Neuronal stem cell (in vitro differentiated cells): ENCODE data around the gene LRP1B.

Experiments used
- DNase-seq: peaks from one replicate; pipeline ENCODE4 v3.0.0-alpha.2; 2013; ENCODE audit warnings: low spot score
- H2AFZ ChIP-seq: one replicate; pipeline ENCODE4 v1.6.1; 2013; ENCODE audit warnings: mild to moderate bottlenecking, low read length, inconsistent platforms
- H2AK5ac ChIP-seq: 2 replicates; pipeline ENCODE4 v1.6.1; 2013; ENCODE audit warnings: low read depth, mild to moderate bottlenecking, inconsistent platforms, low read length, moderate library complexity, mixed read lengths
- H2BK120ac ChIP-seq: 2 replicates; pipeline ENCODE4 v1.6.1; 2013; ENCODE audit warnings: low read depth, mild to moderate bottlenecking, inconsistent platforms, low read length, moderate library complexity, mixed read lengths
- H2BK12ac ChIP-seq: one replicate; pipeline ENCODE4 v1.6.1; 2013; ENCODE audit warnings: low read length, inconsistent platforms
- H2BK15ac ChIP-seq: 2 replicates; pipeline ENCODE4 v1.6.1; 2013; ENCODE audit warnings: mild to moderate bottlenecking, low read length, inconsistent platforms, mixed read lengths
- H2BK5ac ChIP-seq: one replicate; pipeline ENCODE4 v1.6.1; 2013; ENCODE audit warnings: inconsistent platforms, mild to moderate bottlenecking, low read length, moderate library complexity
- H3K14ac ChIP-seq: one replicate; pipeline ENCODE4 v1.6.1; 2013; ENCODE audit warnings: low read length, inconsistent platforms
- H3K18ac ChIP-seq: 2 replicates; pipeline ENCODE4 v1.6.1; 2013; ENCODE audit warnings: low read length, inconsistent platforms
- H3K23ac ChIP-seq: 2 replicates; pipeline ENCODE4 v1.6.1; 2013; ENCODE audit warnings: low read depth, mild to moderate bottlenecking, mixed read lengths, low read length, inconsistent platforms; ENCODE audit not compliant: poor library complexity
- H3K27ac ChIP-seq: replicated peaks from 3 replicates; pipeline ENCODE4 v1.5.1; 2013; ENCODE audit warnings: low read length, inconsistent platforms
- H3K27me3 ChIP-seq, 3 experiments: 2 replicates each; pipeline ENCODE4 v1.6.1; 2013; ENCODE audit warnings: low read length in 3 of 3, mild to moderate bottlenecking in 2 of 3, inconsistent platforms in 1 of 3, low read depth in 1 of 3, mixed read lengths in 1 of 3, moderate library complexity in 1 of 3; ENCODE audit not compliant: control insufficient read depth in 3 of 3, insufficient read depth in 3 of 3
- H3K36me3 ChIP-seq, 2 donors: replicated peaks in 1 of 2; 2 replicates each; pipeline ENCODE4 v1.6.1; 2013; ENCODE audit warnings: low read length in 2 of 2; ENCODE audit not compliant: control insufficient read depth in 2 of 2, insufficient read depth in 2 of 2
- H3K4ac ChIP-seq: 2 replicates; pipeline ENCODE4 v1.6.1; 2013; ENCODE audit warnings: inconsistent platforms, mild to moderate bottlenecking, low read length, moderate library complexity
- H3K4me1 ChIP-seq, 2 donors: 1 replicate in 1 of 2; 2 replicates in 1 of 2; pipeline ENCODE4 v1.6.1; 2013; ENCODE audit warnings: low read length in 2 of 2, low read depth in 1 of 2; ENCODE audit not compliant: control insufficient read depth in 2 of 2, insufficient read depth in 1 of 2
- H3K4me2 ChIP-seq: one replicate; pipeline ENCODE4 v1.6.1; 2013; ENCODE audit warnings: mild to moderate bottlenecking, low read length, inconsistent platforms; ENCODE audit not compliant: insufficient read depth, poor library complexity, severe bottlenecking
- H3K4me3 ChIP-seq, 2 donors: 2 replicates each; pipeline ENCODE4 v1.5.1; 2013; ENCODE audit warnings: low read length in 2 of 2, mild to moderate bottlenecking in 2 of 2, inconsistent platforms in 1 of 2, moderate library complexity in 1 of 2
- H3K79me1 ChIP-seq: one replicate; pipeline ENCODE4 v1.6.1; 2013; ENCODE audit warnings: low read depth, mild to moderate bottlenecking, inconsistent platforms, low read length, moderate library complexity
- H3K9ac ChIP-seq: one replicate; pipeline ENCODE4 v1.6.1; 2013; ENCODE audit warnings: mild to moderate bottlenecking, low read depth, low read length, inconsistent platforms; ENCODE audit not compliant: poor library complexity
- H3K9me3 ChIP-seq, 2 donors: replicated peaks in 1 of 2; 2 replicates each; pipeline versions ENCODE3 to v1.6.1; 2013; ENCODE audit warnings: low read length in 2 of 2, mild to moderate bottlenecking in 2 of 2, inconsistent platforms in 1 of 2, low read depth in 1 of 2, mixed read lengths in 1 of 2, moderate library complexity in 1 of 2; ENCODE audit not compliant: control insufficient read depth in 2 of 2, insufficient read depth in 1 of 2
- H4K8ac ChIP-seq: one replicate; pipeline ENCODE4 v1.6.1; 2013; ENCODE audit warnings: low read depth, mild to moderate bottlenecking, inconsistent platforms, low read length, moderate library complexity
- H4K91ac ChIP-seq: one replicate; pipeline ENCODE4 v1.6.1; 2013; ENCODE audit warnings: low read length, low read depth, mild to moderate bottlenecking, inconsistent platforms; ENCODE audit not compliant: poor library complexity
- WGBS, 2 donors: extraction: QIAGEN DNeasy Blood & Tissue Kit; methylation state at CpG; one replicate each; pipeline ENCODE4 v1.1.7; 2013; ENCODE audit warnings: missing lambda C conversion rate in 2 of 2, mixed read lengths in 1 of 2; ENCODE audit not compliant: insufficient read length in 2 of 2, insufficient replicate concordance in 1 of 2; ENCODE audit errors: extremely low coverage in 2 of 2; 5-methylcytosine and 5-hydroxymethylcytosine counted together

Gene LRP1B

GRCh38 chr2:140504601-140505000 is 1626.2 kb downstream of the LRP1B start:
- H3K4me2 ChIP-seq: no peak overlapping the region
- no peak overlapping the region for H2BK5ac ChIP-seq
- no peak overlapping the region for H2AK5ac ChIP-seq
- H3K4ac ChIP-seq: no peak overlapping the region
- H2AFZ ChIP-seq: no peak overlapping the region
- no peak overlapping the region for H3K27ac ChIP-seq
- H4K8ac ChIP-seq: no peak overlapping the region
- WGBS, 2 donors: 100% methylated on average over 2 of the region's 2 CpGs
- no peak for DNase-seq
- H3K18ac ChIP-seq: no peak overlapping the region
- H4K91ac ChIP-seq: no peak overlapping the region
- no peaks in the 10 kb centered on the region for H3K27me3 ChIP-seq
- H2BK12ac ChIP-seq: no peak overlapping the region
- H3K4me3 ChIP-seq: no peak overlapping the region
- peaks cover 0 to 2% of the 10 kb centered on the region in 2 donors for H3K4me1 ChIP-seq
- H3K14ac ChIP-seq: no peak overlapping the region
- no peaks in the 10 kb centered on the region for H3K9me3 ChIP-seq
- no peak overlapping the region for H2BK120ac ChIP-seq
- no peaks in the 10 kb centered on the region for H3K36me3 ChIP-seq
- H3K23ac ChIP-seq: no peak overlapping the region
- no peaks in the 10 kb centered on the region for H3K79me1 ChIP-seq
- no peak overlapping the region for H3K9ac ChIP-seq
- no peak overlapping the region for H2BK15ac ChIP-seq

- no peak overlapping the region for H2BK15ac ChIP-seq
- H2AK5ac ChIP-seq: no peak overlapping the region
- H2BK12ac ChIP-seq: no peak overlapping the region
- no peak overlapping the region for H4K8ac ChIP-seq
- H3K9me3 ChIP-seq: no peaks in the 10 kb centered on the region
- H4K91ac ChIP-seq: no peak overlapping the region
- H3K14ac ChIP-seq: no peak overlapping the region
- H3K27me3 ChIP-seq: no peaks in the 10 kb centered on the region
- no peak overlapping the region for H3K27ac ChIP-seq
- no peaks in the 10 kb centered on the region for H3K79me1 ChIP-seq
- no peak overlapping the region for H2BK120ac ChIP-seq
- H3K18ac ChIP-seq: no peak overlapping the region
- no peak overlapping the region for H3K4me3 ChIP-seq
- H3K36me3 ChIP-seq: no peaks in the 10 kb centered on the region
- H2BK5ac ChIP-seq: no peak overlapping the region
- no CpG with 5 or more reads among the region's 6 CpGs for WGBS, 2 donors
- no peak overlapping the region for H3K9ac ChIP-seq
- no peak overlapping the region for H3K23ac ChIP-seq
- H3K4me2 ChIP-seq: no peak overlapping the region
- H2AFZ ChIP-seq: no peak overlapping the region
- no peak for DNase-seq
- no peaks in the 10 kb centered on the region for H3K4me1 ChIP-seq
- H3K4ac ChIP-seq: no peak overlapping the region
Measured at GRCh38 chr2:140502951-140503630, 1627.7 kb downstream of the LRP1B start.

- H2BK15ac ChIP-seq: no peak overlapping the region
- H3K36me3 ChIP-seq: no peaks in the 10 kb centered on the region
- H3K4me3 ChIP-seq: no peak overlapping the region
- H2AK5ac ChIP-seq: no peak overlapping the region
- no peaks in the 10 kb centered on the region for H3K4me1 ChIP-seq
- H2BK5ac ChIP-seq: no peak overlapping the region
- no peaks in the 10 kb centered on the region for H3K27me3 ChIP-seq
- DNase-seq: no peak
- no peaks in the 10 kb centered on the region for H3K9me3 ChIP-seq
- H3K23ac ChIP-seq: no peak overlapping the region
- H2BK12ac ChIP-seq: no peak overlapping the region
- no peaks in the 10 kb centered on the region for H3K79me1 ChIP-seq
- H4K8ac ChIP-seq: no peak overlapping the region
- no peak overlapping the region for H3K4ac ChIP-seq
- no peak overlapping the region for H3K14ac ChIP-seq
- no peak overlapping the region for H2BK120ac ChIP-seq
- H2AFZ ChIP-seq: no peak overlapping the region
- no peak overlapping the region for H3K4me2 ChIP-seq
- H3K9ac ChIP-seq: no peak overlapping the region
- no peak overlapping the region for H3K18ac ChIP-seq
- no peak overlapping the region for H3K27ac ChIP-seq
- no CpG with 5 or more reads among the region's 4 CpGs for WGBS, 2 donors
- no peak overlapping the region for H4K91ac ChIP-seq
Measured at GRCh38 chr2:140498360-140498759, 1632.5 kb downstream of the LRP1B start.

GRCh38 chr2:140496714-140497113 is 1634.1 kb downstream of the LRP1B start:
- no peak overlapping the region for H3K23ac ChIP-seq
- H2BK15ac ChIP-seq: no peak overlapping the region
- H3K4me3 ChIP-seq: no peak overlapping the region
- no peaks in the 10 kb centered on the region for H3K4me1 ChIP-seq
- no peak for DNase-seq
- H2BK120ac ChIP-seq: no peak overlapping the region
- no peak overlapping the region for H2AK5ac ChIP-seq
- no peak overlapping the region for H3K4ac ChIP-seq
- no peak overlapping the region for H3K18ac ChIP-seq
- H4K91ac ChIP-seq: no peak overlapping the region
- H2BK5ac ChIP-seq: no peak overlapping the region
- no peak overlapping the region for H3K4me2 ChIP-seq
- H3K79me1 ChIP-seq: no peaks in the 10 kb centered on the region
- H3K36me3 ChIP-seq: no peaks in the 10 kb centered on the region
- H3K9me3 ChIP-seq: no peaks in the 10 kb centered on the region
- H3K9ac ChIP-seq: no peak overlapping the region
- no peak overlapping the region for H3K14ac ChIP-seq
- WGBS, 2 donors: 100% methylated on average over 1 of the region's 1 CpG; no CpG with 5 or more reads in 1 of the 2 donors
- H3K27me3 ChIP-seq: no peaks in the 10 kb centered on the region
- H2AFZ ChIP-seq: no peak overlapping the region
- H4K8ac ChIP-seq: no peak overlapping the region
- H2BK12ac ChIP-seq: no peak overlapping the region
- H3K27ac ChIP-seq: no peak overlapping the region
